ENCODE results near the gene ULK2.

DNA sequence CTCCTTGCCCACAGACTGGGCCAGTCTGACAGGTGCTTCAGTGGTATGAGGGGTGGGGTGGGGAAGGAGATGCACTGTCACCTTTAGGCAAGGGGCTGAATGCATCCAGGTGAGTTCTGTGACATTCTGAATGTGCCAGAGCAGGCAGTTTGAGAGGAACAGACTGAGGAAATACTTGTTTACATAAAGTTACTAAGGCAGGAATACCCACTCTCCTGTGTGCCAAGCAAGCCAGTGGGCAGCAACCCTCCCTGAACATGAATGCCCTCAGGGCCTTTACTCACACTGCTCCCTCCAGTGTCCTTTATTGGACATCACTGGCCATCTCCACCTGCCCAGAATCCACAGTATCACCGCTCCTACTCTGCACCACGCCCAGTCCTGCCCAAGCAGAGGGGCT lies 33.1 kb upstream of the ULK2 start:
- TF ChIP-seq POLR2A (IDR thresholded peaks at IDR 0.05), result no peak
- TF ChIP-seq, protein P1, sequence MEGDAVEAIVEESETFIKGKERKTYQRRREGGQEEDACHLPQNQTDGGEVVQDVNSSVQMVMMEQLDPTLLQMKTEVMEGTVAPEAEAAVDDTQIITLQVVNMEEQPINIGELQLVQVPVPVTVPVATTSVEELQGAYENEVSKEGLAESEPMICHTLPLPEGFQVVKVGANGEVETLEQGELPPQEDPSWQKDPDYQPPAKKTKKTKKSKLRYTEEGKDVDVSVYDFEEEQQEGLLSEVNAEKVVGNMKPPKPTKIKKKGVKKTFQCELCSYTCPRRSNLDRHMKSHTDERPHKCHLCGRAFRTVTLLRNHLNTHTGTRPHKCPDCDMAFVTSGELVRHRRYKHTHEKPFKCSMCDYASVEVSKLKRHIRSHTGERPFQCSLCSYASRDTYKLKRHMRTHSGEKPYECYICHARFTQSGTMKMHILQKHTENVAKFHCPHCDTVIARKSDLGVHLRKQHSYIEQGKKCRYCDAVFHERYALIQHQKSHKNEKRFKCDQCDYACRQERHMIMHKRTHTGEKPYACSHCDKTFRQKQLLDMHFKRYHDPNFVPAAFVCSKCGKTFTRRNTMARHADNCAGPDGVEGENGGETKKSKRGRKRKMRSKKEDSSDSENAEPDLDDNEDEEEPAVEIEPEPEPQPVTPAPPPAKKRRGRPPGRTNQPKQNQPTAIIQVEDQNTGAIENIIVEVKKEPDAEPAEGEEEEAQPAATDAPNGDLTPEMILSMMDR (IDR thresholded peaks at IDR 0.05), result no peak

Data from adrenal gland (tissue), 5 donors.